ENCODE data around the gene WWTR1.

DNA sequence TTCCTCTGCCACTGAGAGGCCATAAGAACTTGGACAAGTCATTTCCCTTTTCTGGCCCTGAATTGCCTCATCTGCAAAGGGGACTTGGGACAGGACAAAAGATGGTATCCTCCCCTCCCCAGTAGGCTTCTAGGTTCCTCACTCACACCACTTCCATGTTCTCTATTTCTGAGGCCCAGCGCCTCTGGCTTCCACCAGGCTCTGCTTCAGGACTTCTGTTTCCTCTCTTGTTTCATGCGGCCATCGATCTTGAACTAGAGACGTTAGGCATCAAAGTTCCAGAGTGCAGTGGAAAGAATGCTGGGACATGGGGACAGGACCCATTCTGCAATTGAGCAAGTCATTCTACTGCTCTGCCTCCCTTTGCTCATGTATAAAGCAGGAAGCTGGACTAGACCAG is 181.6 kb downstream of the WWTR1 start:
- TF ChIP-seq, protein P1, sequence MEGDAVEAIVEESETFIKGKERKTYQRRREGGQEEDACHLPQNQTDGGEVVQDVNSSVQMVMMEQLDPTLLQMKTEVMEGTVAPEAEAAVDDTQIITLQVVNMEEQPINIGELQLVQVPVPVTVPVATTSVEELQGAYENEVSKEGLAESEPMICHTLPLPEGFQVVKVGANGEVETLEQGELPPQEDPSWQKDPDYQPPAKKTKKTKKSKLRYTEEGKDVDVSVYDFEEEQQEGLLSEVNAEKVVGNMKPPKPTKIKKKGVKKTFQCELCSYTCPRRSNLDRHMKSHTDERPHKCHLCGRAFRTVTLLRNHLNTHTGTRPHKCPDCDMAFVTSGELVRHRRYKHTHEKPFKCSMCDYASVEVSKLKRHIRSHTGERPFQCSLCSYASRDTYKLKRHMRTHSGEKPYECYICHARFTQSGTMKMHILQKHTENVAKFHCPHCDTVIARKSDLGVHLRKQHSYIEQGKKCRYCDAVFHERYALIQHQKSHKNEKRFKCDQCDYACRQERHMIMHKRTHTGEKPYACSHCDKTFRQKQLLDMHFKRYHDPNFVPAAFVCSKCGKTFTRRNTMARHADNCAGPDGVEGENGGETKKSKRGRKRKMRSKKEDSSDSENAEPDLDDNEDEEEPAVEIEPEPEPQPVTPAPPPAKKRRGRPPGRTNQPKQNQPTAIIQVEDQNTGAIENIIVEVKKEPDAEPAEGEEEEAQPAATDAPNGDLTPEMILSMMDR (IDR thresholded peaks at IDR 0.05), result no peak
- TF ChIP-seq POLR2AphosphoS5 (IDR thresholded peaks at IDR 0.05) (no peak), POLR2A (IDR thresholded peaks at IDR 0.05) (no peak)

All from upper lobe of left lung (tissue), 4 donors.